Endothelial cell of hepatic sinusoid (primary cell): ENCODE data around the gene OOSP3.
"Not testable (repeated sequence)": the region's sequence is repeated elsewhere in the genome, so short reads cannot be mapped to it uniquely, and the experiment has no call there.

Experiments
- in situ Hi-C: cut with HindIII; loops from 2 replicates; pipeline ENCODE4 v1.10.0; 2017; ENCODE audit warnings: low sequenced_read_pairs

OOSP3 gene

GRCh38 chr11:59878575-59878974 lies at the start of gene OOSP3:
TSS of gene OOSP3 (plus strand) at chr11:59878782. CDS start at chr11:59878809, 27 bp downstream.
- in situ Hi-C loops, result no loop called here

GRCh38 chr11:59829358-59829757 lies 49.2 kb upstream of the OOSP3 start:
- in situ Hi-C loops, result loop anchor here (5.0 kb wide), 1 partner anchor 68 kb away; no protein-coding TSS in a partner anchor

GRCh38 chr11:59833602-59834001 lies 45.0 kb upstream of the OOSP3 start:
- in situ Hi-C loops, result no loop called here

- in situ Hi-C loops, result no loop called here
Observed at GRCh38 chr11:59839615-59840014, 39.0 kb upstream of the OOSP3 start.

- in situ Hi-C loops, result no loop called here
Observed at GRCh38 chr11:59841514-59841913, 37.1 kb upstream of the OOSP3 start.

GRCh38 chr11:59842316-59842715 lies 36.3 kb upstream of the OOSP3 start:
- in situ Hi-C loops, result no loop called here

GRCh38 chr11:59845399-59845798 lies 33.2 kb upstream of the OOSP3 start, which contains the start of gene CBLIF:
TSS of gene CBLIF (minus strand) at chr11:59845499. CDS start at chr11:59845453, 46 bp downstream.
- in situ Hi-C loops, result no loop called here

- in situ Hi-C loops, result no loop called here
Observed at GRCh38 chr11:59846556-59846955, 32.0 kb upstream of the OOSP3 start.

GRCh38 chr11:59847626-59848025 lies 31.0 kb upstream of the OOSP3 start:
- in situ Hi-C loops, result no loop called here

- in situ Hi-C loops, result not testable (repeated sequence)
Observed at GRCh38 chr11:59848439-59848838, 30.1 kb upstream of the OOSP3 start.

- in situ Hi-C loops, result no loop called here
Observed at GRCh38 chr11:59849129-59849528, 29.5 kb upstream of the OOSP3 start.

- in situ Hi-C loops, result not testable (repeated sequence)
Observed at GRCh38 chr11:59849551-59849950, 29.0 kb upstream of the OOSP3 start.

GRCh38 chr11:59851416-59851815 lies 27.2 kb upstream of the OOSP3 start:
- in situ Hi-C loops, result not testable (repeated sequence)

- in situ Hi-C loops, result no loop called here
Observed at GRCh38 chr11:59854871-59855270, 23.7 kb upstream of the OOSP3 start.

- in situ Hi-C loops, result no loop called here
Observed at GRCh38 chr11:59857439-59858434, 20.8 kb upstream of the OOSP3 start.

- in situ Hi-C loops, result no loop called here
Observed at GRCh38 chr11:59859673-59860072, 18.9 kb upstream of the OOSP3 start.

GRCh38 chr11:59862252-59862651 lies 16.3 kb upstream of the OOSP3 start:
- in situ Hi-C loops, result no loop called here

- in situ Hi-C loops, result no loop called here
Observed at GRCh38 chr11:59865031-59865430, 13.6 kb upstream of the OOSP3 start.

GRCh38 chr11:59866397-59866796 lies 12.2 kb upstream of the OOSP3 start, which contains the start of gene TCN1:
TSS of gene TCN1 (minus strand) at chr11:59866487. CDS start at chr11:59866470, 17 bp downstream.
- in situ Hi-C loops, result no loop called here

GRCh38 chr11:59866836-59867235 lies 11.7 kb upstream of the OOSP3 start:
- in situ Hi-C loops, result no loop called here

GRCh38 chr11:59867946-59868345 lies 10.6 kb upstream of the OOSP3 start:
- in situ Hi-C loops, result no loop called here

GRCh38 chr11:59872076-59872475 lies 6.5 kb upstream of the OOSP3 start:
- in situ Hi-C loops, result no loop called here
